Peyer's patch (tissue), 4 donors: ENCODE results near the gene OSBPL6.

ENCODE experiments used
- CTCF ChIP-seq, 6 experiments: fragments of 450-650 bp in 4 of 6; fragments of 200-600 bp in 2 of 6; sonication (generic) in 1 of 6; IDR thresholded peaks; one replicate each; pipeline ENCODE4 v1.5.1; 2017 to 2019; ENCODE audit warnings: antibody characterized with exemption in 6 of 6, mild to moderate bottlenecking in 3 of 6, moderate library complexity in 1 of 6
- POLR2A ChIP-seq, 2 donors: fragments of 450-650 bp; IDR thresholded peaks; one replicate each; pipeline ENCODE4 v1.5.1; 2017; ENCODE audit warnings: antibody characterized with exemption in 2 of 2, mild to moderate bottlenecking in 2 of 2, moderate library complexity in 2 of 2

GRCh38 chr2:178377046-178377445 is 182.7 kb downstream of the OSBPL6 start:
- no peak for TF ChIP-seq POLR2A (IDR thresholded peaks at IDR 0.05)
- TF ChIP-seq CTCF (IDR thresholded peaks at IDR 0.05) = no peak
